NB4 (cell line): ENCODE results near the gene BHLHE23.

Experiments used
- CTCF ChIP-seq: IDR thresholded peaks from one replicate; pipeline ENCODE4 v1.5.1; 2012; ENCODE audit warnings: low read depth, low read length
- MAX ChIP-seq: IDR thresholded peaks from 2 replicates; pipeline ENCODE4 v1.6.1; 2011; ENCODE audit warnings: low read depth, low read length
- MYC ChIP-seq: IDR thresholded peaks from 2 replicates; pipeline ENCODE4 v1.6.1; 2011; ENCODE audit warnings: low read depth, low read length
- POLR2A ChIP-seq: IDR thresholded peaks from 2 replicates; pipeline ENCODE4 v1.6.1; 2011; ENCODE audit warnings: mild to moderate bottlenecking; ENCODE audit not compliant: insufficient read length; ENCODE audit errors: extremely low read depth

GRCh38 chr20:62998449-62998848 lies 8.3 kb downstream of the BHLHE23 start:
- no peak for TF ChIP-seq CTCF
- no peak for TF ChIP-seq POLR2A
- no peak for TF ChIP-seq MAX
- TF ChIP-seq MYC = no peak
